Measurements from ENCODE around the gene LTK.

The LTK gene

GRCh38 chr15:41495736-41496599 is 17.7 kb downstream of the LTK start:
- no peak for DNase-seq

GRCh38 chr15:41494922-41495735 is 18.5 kb downstream of the LTK start:
- peak; percentile 22 for DNase-seq

DNA sequence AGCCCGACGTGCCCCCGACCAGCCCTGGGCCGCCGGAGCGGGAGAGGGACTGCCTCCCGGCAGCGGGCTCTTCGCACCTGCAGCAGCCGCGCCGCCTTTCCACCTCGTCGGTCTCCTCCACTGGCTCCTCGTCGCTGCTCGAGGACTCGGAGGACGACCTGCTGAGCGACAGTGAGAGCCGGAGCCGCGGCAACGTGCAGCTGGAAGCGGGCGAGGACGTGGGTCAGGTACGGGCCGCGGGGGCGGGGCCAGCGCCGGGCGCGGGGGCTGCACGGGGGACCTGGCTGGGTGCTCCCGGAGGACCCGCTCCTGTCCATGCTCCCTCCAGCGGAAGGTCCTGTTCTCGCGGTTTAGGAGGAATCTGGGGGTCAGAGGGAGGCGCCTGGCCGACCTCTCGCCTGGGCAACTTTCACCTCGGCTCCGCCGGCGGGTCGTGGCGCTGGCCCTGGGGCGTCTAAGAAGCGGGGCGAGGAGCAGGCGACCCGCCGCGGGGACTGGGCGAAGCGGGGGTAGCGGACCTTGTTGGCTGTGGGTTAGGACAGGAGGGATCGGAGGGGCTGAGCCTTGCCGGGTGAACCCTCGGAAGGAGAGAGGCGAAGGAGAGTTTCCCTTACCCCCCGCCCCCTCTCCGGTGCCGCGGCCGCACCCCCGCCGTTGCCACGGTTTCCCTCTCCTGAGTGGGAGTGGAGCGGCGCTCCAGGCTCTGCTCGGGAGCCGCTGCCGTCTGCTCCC is 19.3 kb downstream of the LTK start:
- DNase-seq, result peak; percentile 21

DNA sequence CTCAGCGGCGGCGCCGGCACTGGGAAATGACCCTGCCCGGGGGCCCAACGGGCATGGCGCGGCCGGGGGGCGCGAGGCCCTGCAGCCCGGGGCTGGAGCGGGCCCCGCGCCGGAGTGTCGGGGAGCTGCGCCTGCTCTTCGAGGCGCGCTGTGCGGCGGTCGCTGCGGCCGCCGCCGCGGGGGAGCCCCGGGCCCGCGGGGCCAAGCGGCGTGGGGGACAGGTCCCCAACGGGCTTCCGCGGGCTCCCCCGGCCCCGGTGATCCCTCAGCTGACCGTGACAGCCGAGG is 19.8 kb downstream of the LTK start:
- DNase-seq, result no peak

DNA sequence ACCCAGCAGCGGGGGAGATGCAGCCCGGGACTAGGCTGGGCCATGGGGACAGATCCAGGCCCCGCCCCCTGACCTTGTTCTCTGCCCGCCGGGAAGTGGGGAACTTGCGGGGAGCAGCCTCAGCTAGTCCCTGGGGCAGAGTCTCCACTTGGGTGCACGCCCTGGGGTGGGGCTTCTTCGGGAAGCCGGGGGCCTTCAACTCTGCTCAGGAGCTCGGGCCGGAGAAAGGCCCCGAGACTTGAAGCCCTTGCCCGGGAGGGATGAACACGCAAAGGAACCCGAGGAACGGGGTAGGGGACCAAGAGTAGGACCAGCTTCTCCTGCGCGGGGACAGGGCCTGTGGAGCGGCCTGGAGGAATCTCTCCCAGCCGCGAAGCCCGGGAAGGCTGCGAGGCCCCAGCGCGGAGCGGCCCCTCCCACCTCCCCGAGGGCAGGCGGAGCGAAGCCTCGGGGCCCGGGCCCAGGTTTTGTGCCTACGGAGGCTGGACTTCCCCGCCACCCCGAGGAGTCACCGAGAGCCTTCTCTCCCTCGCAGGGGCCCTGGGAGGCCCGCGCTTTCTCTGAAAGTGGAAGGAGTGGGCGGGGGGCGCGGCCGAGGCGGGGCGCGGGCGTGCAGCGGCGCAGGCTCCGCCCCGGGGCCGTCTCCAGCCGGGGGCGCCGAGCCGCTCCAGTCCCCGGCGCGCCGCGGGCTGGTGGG is 20.3 kb downstream of the LTK start, which contains the start of gene ITPKA:
Gene ITPKA (plus strand): TSS at position 670 of the 697 bp plus-strand sequence. CDS start 54 bp downstream, outside the sequence.
- peak; percentile 90 for DNase-seq

- no peak for DNase-seq
Observed at GRCh38 chr15:41492597-41493204, 20.9 kb downstream of the LTK start.

- no peak for DNase-seq
Observed at GRCh38 chr15:41491889-41492288, 21.7 kb downstream of the LTK start.

DNA sequence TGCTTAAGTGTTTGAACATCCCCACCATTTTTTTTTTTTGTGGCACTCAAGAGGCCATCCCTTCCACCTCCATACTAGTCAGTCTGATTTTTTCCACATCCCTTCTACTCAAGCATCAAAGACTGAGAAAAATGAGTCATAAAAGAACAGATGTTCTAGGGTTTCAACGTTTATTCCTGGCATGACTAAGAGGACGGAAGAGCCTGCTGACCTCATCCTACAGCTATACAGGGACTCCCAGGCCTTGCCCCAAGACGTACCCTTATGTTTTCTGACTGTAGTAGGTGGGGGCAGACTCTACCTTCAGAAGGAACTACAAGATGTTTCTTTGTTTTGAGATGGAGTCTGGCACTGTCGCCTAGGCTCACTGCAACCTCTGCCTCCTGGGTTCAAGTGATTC is 23.3 kb downstream of the LTK start:
- DNase-seq, result peak; percentile 34

DNA sequence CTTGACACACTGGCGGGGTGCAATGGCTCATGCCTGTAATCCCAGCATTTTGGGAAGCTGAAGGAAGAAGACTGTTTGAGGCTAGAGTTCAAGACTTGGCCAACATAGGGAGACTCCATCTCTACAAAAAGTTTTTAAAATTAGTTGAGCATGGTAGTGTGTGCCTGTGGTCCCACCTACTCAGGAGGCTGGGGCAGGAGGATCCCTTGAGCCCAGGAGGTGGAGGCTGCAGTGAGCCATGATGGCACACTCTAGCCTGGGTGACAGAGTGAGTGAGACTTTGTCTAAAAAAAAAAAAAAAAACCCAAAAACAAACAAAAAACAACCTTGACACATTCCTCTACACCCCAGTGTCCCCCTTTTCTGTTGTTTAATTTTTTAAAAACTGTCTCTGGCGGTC is 24.0 kb downstream of the LTK start:
- DNase-seq, result no peak

DNA sequence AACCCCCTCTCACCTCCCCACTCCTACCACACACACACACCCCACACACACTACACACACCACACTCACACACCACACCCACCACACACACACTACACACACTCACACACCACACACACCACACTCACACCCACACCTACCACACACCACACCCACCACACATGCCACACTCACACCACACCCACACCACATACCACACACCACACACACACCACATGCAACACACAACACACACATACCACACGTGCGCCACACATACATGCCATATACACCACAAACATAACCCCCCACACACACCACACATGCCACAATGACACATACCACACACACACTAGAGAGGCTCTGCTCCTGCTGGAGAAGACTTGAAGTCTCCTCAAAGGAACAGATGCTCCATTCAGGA is 25.8 kb downstream of the LTK start:
- DNase-seq, result peak; percentile 32

- no peak for DNase-seq
Observed at GRCh38 chr15:41487381-41487780, 26.2 kb downstream of the LTK start.

- DNase-seq, result no peak
Observed at GRCh38 chr15:41486286-41486685, 27.3 kb downstream of the LTK start.

DNA sequence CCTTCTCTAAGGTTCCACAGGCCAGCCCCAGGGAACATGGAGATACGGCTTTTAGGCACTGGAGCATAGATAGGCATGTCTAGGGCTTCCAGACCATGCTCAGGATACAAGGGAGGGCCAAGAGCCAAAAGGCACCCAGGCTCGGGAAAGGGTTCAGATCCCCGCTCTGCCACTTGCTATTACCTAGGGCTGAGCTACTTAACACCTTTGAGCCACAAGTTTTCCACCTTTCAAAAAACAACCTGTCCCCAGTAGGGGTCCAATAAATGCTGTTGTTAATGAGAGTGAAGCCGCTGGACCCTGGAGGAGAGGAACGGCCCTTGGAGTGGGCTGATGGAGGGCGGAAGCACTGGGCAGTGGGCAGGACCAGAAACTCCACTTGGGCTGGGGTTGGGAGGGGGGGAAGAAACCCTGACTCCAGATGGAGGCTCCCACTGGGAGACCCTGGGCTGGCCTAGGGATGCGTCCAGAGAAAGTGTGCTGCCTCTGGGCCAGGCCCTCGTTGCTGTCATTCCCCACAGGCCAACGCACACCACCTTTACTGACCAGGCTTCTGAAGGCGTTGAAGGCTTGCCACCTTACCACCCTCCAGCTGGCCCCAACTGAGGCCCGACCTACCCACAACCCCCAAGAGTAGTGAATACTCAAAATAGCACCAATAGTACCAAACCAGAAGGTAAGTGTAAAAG is 28.5 kb downstream of the LTK start:
- DNase-seq, result no peak

DNA sequence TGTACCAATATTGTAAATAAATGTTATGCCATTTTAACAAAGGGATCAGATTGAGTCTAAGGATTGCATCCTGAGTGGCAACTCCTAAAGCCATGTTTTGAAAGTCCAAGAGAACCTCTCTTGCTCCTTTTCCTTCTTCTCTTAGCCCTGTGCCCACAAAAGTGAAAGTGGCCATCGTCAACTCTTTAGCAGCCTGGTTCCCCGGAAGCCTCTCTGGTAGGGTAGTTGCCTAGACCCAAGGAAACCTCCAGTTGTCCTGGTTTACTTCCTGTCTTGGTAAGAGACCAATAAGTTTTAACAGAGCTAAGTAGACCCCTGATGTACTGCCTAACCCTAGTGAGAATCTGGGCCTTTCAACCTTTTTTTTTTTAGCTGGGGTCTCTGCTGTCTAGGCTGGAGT is 30.1 kb downstream of the LTK start:
- DNase-seq, result no peak

DNA sequence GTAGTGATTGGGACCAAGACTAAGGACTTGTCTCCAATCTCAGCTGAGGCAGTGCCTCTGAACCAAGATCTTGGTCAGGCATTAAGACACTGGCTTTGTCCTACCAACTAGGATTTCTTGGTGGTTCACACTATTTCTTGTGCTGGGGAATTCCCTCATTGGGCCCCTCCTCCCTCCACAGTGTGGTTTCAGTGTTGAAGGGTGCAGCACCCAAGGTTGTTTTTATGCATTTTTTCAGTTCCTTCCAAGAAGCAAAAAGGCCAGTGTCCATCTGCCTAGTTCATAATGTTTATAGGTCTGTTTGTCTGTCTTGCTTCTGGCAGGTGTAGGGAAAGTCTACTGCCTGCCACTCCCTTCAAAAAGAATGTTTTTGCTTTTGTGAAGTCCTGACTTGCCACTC is 30.5 kb downstream of the LTK start:
- DNase-seq, result peak; percentile 11

DNA sequence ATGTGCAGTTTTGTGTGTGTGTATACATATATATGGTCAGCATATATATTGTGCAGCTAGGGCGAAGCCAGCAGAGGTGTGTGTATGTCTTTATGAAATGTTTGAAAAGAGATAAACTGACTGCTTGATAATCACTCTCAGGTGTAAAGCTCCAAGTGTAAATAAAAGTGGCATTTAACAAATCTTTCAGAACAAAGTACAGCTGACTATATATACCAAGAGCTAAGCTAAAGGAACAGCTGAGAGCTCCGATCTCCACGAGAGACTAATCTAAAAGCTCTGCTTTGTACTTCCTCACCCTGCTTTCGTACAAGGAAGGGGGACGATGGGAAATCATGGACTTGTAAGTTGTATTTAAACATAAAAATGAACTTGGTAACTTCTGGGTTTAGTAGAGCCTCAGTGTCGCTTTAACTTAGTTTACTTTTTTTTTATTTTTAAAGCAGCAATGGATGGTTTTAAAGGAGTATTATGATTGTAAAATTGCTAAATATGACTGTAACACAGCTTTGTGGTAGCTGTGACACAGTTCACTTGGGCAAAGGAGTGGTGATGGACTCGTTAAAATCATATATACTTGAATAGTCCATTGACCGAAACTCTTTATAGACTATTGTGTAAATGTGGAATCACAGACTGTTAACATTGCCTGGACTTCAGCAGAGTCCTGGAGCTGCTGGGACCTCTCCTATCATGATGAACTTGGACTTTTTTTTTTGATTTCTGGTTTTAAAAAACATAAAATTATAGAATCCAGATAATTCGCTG is 31.3 kb downstream of the LTK start:
- no peak for DNase-seq

GRCh38 chr15:41480396-41481140 is 33.1 kb downstream of the LTK start:
- no peak for DNase-seq

GRCh38 chr15:41476416-41477048 is 37.1 kb downstream of the LTK start:
- DNase-seq, result no peak

GRCh38 chr15:41474941-41475340 is 38.7 kb downstream of the LTK start:
- no peak for DNase-seq

DNA sequence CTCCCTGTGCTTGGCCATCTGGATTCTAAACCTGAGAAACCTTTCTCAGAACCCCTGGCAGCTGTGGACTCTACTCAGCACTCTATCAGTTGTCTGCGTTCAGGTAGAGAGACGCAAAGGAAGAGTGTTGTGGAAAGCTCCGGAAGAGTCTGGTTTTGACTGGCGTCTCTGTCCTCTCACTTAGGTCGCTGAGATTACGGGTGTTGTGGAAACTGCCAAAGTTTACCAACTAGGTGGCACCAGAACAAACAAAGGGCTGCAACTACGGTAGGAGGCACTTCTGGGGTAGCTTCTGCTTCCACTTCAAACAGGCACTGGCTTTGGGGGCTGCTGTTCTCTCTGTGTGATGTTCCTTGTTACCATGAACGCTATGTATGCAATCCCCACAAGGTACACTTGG is 39.2 kb downstream of the LTK start:
- no peak for DNase-seq

Measured in stimulated activated naive CD4-positive, alpha-beta T cell treated with Interleukin-2 at 50 U/mL for 16 hours (primary cell).